Mammary epithelial cell (primary cell): ENCODE results near the gene SELENON.

Experiments used
- EZH2 ChIP-seq: IDR thresholded peaks from 2 replicates; pipeline ENCODE4 v1.6.1; 2012; ENCODE audit warnings: low read length, inconsistent platforms, borderline replicate concordance
- TF ChIP-seq, protein P1 (sequence below), 2 donors: IDR thresholded peaks in 1 of 2; conservative IDR thresholded peaks in 1 of 2; 2 replicates each; pipeline ENCODE4 v1.5.1; 2011 to 2012; ENCODE audit warnings: inconsistent platforms in 2 of 2, low read length in 2 of 2, mild to moderate bottlenecking in 2 of 2, control low read depth in 1 of 2, low read depth in 1 of 2; ENCODE audit not compliant: insufficient read depth in 1 of 2; ENCODE audit errors: extremely low read depth in 1 of 2

DNA sequence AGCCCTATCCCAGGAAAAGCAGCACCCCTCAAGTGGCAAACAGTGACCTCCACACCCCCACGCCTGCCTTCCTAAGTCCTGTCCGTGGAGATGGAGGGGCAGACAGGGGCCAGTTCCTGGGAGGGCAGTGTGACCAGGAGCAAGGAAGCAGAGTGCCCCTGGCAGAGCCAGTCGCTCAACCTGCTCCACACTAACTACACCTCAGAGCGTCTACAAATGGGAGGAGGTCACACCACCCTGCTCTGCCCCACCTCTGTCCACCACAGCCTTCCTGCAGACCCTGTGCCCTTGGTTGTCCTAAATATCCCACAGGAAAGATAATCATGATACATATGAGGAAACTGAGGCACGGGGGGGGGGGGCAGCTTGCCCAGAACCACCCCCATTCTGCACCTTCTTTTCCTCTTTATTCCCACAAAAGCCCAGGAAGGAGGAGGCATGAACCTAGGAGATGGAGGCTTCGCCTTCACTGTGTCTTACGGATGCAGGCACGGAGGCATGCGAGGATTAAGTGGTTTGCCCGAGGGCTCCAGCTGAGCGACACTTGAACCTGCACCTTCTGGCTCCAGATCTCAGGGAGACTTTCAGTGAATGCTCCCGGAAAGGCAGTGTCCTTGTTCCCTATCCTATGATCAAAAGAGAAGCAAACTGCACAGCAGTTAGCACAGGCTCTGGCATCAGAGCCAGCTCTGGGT lies 42.7 kb upstream of the SELENON start:
- TF ChIP-seq, protein P1, sequence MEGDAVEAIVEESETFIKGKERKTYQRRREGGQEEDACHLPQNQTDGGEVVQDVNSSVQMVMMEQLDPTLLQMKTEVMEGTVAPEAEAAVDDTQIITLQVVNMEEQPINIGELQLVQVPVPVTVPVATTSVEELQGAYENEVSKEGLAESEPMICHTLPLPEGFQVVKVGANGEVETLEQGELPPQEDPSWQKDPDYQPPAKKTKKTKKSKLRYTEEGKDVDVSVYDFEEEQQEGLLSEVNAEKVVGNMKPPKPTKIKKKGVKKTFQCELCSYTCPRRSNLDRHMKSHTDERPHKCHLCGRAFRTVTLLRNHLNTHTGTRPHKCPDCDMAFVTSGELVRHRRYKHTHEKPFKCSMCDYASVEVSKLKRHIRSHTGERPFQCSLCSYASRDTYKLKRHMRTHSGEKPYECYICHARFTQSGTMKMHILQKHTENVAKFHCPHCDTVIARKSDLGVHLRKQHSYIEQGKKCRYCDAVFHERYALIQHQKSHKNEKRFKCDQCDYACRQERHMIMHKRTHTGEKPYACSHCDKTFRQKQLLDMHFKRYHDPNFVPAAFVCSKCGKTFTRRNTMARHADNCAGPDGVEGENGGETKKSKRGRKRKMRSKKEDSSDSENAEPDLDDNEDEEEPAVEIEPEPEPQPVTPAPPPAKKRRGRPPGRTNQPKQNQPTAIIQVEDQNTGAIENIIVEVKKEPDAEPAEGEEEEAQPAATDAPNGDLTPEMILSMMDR (conservative IDR thresholded peaks at IDR 0.05 in 1 of 2, IDR thresholded peaks at IDR 0.05 in 1 of 2; ENCODE audit: extremely low read depth in 1 of 2, insufficient read depth in 1 of 2, low read depth in 1 of 2, low read length in 2 of 2) = no peak
- TF ChIP-seq EZH2 = no peak
